AG10803 (cell line): Measurements from ENCODE around the gene CCDC32.

Experiments used
- DNase-seq: peaks from one replicate; pipeline ENCODE4 v3.0.0; 2010; ENCODE audit warnings: low read depth
- H3K4me3 ChIP-seq: 2 replicates; pipeline ENCODE4 v1.5.1; 2011; ENCODE audit warnings: mild to moderate bottlenecking, low read length, control low read depth
- CTCF ChIP-seq: conservative IDR thresholded peaks from 2 replicates; pipeline ENCODE4 v1.5.1; 2011; ENCODE audit warnings: mild to moderate bottlenecking, low read length, control low read depth, inconsistent platforms

CCDC32 gene

DNA sequence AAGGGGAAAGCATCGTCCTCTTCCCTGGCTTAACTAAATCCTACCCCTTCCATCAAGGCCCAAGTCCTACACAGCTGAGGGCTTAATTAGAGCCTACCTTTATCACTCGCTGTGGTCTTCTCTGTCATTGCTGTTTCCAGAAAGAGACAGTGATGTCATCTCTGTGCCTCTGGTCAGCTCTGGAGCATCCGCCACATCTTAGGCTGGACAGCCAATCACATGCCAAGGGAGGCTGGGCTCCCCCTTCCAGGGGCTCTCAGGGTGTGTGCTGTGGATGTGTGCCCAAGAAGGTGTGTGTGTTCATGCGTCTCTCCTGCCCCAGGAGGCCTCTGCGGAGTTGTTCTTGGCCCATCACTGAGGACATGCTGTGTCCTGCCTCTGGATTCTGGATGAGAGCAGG, 51.2 kb downstream of the CCDC32 start:
- no peak for TF ChIP-seq CTCF

GRCh38 chr15:40512440-40512839, 52.4 kb downstream of the CCDC32 start:
- H3K4me3 ChIP-seq: no peak overlapping the region
- TF ChIP-seq CTCF: no peak
- DNase-seq: no peak

More for the DNA sequence above, 51.2 kb downstream of the CCDC32 start:
- DNase-seq: no peak
- no peak overlapping the region for H3K4me3 ChIP-seq

GRCh38 chr15:40511472-40512133, 53.2 kb downstream of the CCDC32 start:
- peak overlapping the region; percentile 60 for H3K4me3 ChIP-seq
- no peak for TF ChIP-seq CTCF
- DNase-seq: peak; percentile 35

DNA sequence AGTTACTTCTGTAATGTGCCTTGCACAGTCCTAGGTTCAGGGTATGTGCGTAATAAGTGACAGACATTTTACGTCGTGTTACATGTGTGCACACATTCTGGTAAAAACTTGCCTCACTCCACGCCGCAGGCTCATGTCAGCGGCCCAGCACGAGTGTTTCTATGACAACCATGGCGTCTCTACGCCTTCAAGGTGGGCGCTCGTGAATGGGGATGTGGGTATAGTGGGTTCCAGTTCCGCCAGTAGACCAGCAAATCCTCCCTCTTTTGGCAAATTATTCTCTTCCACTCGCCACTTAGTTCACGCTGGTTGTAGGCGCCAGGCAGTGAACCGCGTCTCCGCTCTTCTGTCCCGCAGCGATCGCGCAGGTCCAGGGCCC, 53.8 kb downstream of the CCDC32 start:
- TF ChIP-seq CTCF: no peak
- peak; percentile 15 for DNase-seq
- peak overlapping the region; percentile 60 for H3K4me3 ChIP-seq

GRCh38 chr15:40510201-40510600, 54.6 kb downstream of the CCDC32 start:
- no peak for TF ChIP-seq CTCF
- peak; percentile 35 for DNase-seq
- no peak overlapping the region for H3K4me3 ChIP-seq

DNA sequence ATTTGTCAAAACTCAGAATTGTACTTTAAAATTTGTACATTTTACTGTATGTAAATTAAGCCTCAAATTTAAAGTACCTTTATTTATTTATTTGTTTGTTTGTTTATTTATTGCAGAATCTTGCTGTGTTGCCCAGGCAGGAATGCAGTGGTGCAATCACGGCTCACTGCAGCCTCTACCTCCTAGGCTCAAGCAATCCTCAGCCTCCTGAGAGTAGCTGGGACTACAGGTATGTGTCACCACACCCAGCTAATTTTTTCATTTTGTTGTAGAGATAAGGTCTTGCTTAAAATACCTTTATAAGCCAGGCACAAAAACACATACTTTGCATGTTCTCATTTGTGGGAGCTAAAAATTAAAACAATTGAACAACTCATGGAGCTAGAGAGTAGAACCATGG, 56.6 kb downstream of the CCDC32 start:
- TF ChIP-seq CTCF: no peak
- no peak for DNase-seq
- H3K4me3 ChIP-seq: no peak overlapping the region

GRCh38 chr15:40506964-40507571, 57.8 kb downstream of the CCDC32 start:
- DNase-seq: peak; percentile 63
- peak overlapping the region; percentile 33 for H3K4me3 ChIP-seq
- peak; percentile 70 for TF ChIP-seq CTCF
